ENCODE data around the gene F3.
"Not testable (repeated sequence)": the region's sequence is repeated elsewhere in the genome, so short reads cannot be mapped to it uniquely, and the experiment has no call there.

Gene F3

GRCh38 chr1:94541246-94542087, at the start of gene F3:
Gene F3 (minus strand): TSS chr1:94541759. CDS start chr1:94541636, 123 bp downstream.
- peak; percentile 8 for DNase-seq (ENCODE audit: low read depth)

DNA sequence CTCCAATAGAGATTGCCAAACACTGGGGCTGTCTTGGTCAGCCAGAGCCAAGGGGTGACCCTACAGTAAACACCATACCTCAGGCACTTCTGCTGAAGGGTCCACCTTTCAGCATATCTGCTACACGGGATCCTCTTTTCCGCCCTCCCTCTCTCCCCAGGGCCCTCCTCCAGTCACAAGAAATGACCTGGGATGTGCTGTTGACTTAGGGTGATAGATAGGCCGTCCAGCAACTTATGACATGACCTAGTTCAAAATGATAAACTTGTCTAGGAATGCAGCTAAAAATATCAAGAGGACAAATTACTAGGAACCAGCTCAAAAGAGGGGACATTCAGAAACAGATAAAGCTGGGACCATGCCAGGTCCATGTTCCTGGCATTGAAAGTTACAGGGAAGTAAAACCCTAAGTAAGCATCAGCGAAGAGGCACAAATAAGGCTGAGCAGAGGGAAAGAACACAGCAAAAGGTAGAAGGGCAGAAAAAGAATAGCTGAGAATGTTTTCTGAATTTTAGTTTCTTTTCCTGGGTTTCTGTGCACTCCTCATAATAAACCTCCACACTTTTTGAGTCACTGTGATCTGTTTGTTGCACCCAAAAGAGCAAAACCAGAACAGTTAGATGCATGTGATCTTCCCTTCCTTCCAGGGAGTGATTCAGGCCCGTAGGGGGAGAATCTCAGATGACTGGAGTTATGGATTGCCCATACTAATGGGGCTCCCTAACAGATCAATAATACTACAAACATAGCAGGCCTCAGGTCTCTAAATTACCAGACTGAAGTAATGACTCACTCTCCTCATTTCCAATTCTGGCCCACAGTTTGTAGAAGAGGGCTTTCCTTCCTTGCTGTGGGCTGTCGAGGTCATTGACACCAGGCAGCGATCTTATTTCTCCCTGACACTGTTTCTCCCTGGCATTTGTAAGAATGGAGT, 48.9 kb upstream of the F3 start:
- DNase-seq (ENCODE audit: low read depth): no peak

GRCh38 chr1:94589728-94590127, 48.2 kb upstream of the F3 start:
- no peak for DNase-seq (ENCODE audit: low read depth)

GRCh38 chr1:94582565-94582964, 41.0 kb upstream of the F3 start:
- no peak for DNase-seq (ENCODE audit: low read depth)

GRCh38 chr1:94580367-94581115, 39.0 kb upstream of the F3 start:
- no peak for DNase-seq (ENCODE audit: low read depth)

- no peak for DNase-seq (ENCODE audit: low read depth)
These were observed 38.3 kb upstream of the F3 start for GRCh38 chr1:94579876-94580294.

DNA sequence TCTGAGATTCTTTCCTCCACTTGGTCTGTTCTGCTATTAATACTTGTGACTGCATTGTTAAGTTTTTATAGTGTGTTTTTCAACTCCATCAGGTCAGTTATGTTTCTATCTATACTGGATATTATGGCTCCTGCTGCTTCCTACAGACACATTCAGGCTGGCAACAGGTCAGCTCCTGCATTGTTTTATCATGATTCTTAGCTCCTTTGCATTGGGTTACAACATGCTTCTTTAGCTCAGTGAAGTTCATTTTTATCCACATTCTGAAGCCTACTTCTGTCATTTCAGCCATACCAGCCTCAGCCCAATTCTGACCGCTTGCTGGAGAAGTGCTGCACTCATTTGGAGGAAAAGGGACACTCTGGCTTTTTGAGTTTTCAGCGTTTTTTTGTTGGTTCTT, 37.3 kb upstream of the F3 start:
- no peak for DNase-seq (ENCODE audit: low read depth)

DNA sequence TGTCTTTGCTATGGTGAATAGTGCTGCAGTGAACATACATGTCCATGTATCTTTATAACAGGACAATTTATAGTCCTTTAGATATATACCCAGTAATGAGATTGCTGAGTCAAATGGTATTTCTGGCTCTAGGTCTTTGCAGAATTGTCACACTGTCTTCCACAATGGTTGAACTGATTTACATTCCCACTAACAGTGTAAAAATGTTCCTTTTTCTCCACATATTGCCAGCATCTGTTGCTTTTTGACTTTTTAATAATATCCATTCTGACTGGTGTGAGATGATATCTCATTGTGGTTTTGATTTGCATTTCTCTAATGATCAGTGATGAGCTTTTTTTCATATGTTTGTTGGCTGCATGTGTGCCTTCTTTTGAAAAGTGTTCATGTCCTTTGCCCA, 32.4 kb upstream of the F3 start:
- DNase-seq (ENCODE audit: low read depth): not testable (repeated sequence)

DNA sequence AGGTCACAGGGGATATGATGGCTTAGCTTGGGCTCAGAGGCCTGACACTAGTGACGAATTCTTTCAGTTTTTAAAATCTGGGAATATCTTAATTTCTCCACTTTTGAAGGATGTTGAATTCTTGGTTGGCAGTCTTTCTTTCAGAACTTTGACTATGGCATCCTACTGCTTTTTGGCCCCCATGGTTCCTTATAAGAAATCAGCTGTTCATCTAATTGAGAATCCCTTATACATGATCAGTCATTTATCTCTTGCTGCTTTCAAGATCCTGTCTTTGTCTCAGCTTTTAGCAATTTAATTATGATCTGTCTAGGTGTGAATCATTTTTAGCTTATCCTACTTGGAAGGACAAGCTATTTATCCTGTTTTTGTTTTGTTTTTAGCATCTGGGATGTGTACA, 31.2 kb upstream of the F3 start:
- DNase-seq (ENCODE audit: low read depth): no peak

GRCh38 chr1:94570965-94571364, 29.4 kb upstream of the F3 start:
- DNase-seq (ENCODE audit: low read depth): not testable (repeated sequence)

- DNase-seq (ENCODE audit: low read depth): not testable (repeated sequence)
These were observed 27.2 kb upstream of the F3 start for GRCh38 chr1:94568806-94569205.

- DNase-seq (ENCODE audit: low read depth): not testable (repeated sequence)
These were observed 26.5 kb upstream of the F3 start for GRCh38 chr1:94567975-94568607.

GRCh38 chr1:94566436-94566835, 24.9 kb upstream of the F3 start:
- not testable (repeated sequence) for DNase-seq (ENCODE audit: low read depth)

- no peak for DNase-seq (ENCODE audit: low read depth)
These were observed 24.3 kb upstream of the F3 start for GRCh38 chr1:94565901-94566300.

DNA sequence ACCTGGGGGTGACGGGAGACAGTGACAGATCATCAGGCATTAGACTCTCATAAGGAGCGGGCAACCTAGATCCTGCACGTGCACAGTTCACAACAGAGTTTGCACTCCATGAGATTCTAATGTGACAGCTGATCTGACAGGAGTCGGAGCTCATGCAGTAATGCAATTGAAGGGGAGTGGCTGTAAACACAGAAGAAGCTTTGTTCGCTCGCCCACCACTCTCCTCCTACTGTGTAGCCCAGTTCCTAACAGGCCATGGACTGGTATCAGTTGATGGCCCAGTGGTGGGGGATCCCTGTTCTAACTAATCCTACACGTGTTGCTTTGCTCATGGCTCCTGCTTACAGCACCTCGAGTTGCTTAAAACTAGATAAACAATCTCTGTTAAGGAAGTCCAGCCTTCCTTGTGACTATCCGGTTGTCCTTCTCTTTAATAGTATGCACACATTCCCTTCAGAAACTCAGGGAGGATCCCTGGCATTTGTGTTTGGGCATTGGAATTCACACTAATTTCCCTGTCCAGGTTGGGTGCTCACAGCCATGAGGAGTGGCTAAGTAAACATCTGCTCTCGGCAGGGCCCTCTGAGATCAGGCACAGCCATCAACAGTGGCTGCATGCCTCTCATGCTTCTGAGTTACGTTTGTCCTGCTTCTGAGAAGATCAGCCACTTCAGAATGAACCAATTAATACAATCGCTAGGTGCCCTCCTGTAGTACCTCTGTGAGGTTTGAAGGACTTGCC, 21.1 kb upstream of the F3 start:
- no peak for DNase-seq (ENCODE audit: low read depth)

GRCh38 chr1:94560333-94560732, 18.8 kb upstream of the F3 start:
- no peak for DNase-seq (ENCODE audit: low read depth)

GRCh38 chr1:94559921-94560320, 18.4 kb upstream of the F3 start:
- no peak for DNase-seq (ENCODE audit: low read depth)

DNA sequence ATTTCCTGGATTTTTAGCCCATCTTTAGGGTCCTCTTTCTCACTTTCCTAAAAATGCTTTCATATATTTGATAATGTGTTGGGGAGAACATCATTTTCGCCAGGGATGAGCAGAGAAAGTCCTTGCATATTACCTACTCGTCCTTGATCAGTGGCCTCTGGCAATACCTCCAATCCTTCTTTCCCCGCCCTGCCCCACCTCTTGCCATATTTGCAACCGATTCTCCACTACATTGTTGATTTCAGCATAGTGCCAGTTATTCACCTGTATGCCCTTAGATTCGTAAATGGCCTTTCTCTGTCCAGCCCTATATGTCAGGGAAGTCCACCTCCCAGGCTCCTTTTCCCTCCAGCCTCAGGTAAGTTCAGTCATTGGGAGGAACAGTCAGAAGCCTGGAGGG, 13.5 kb upstream of the F3 start:
- no peak for DNase-seq (ENCODE audit: low read depth)

DNA sequence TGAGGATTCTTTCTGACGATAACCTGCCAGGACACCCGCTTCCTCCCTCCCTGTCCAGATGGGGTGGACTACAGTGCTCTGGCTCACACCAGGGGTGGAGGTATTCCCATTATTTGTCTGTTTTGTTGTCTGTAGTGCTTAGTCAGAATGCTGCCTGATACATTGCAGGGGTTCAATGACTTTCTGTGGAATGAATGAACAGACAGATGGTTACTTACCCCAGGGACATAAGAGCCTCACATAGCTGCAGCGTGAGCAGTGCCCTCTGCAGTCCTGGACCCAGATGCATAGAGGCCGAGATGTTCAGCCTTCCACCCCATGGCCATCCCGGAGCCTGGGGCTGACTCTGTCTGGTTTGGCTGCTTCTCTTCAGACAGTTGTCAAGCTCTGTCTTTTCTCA, 13.0 kb upstream of the F3 start:
- DNase-seq (ENCODE audit: low read depth): no peak

GRCh38 chr1:94553931-94554330, 12.4 kb upstream of the F3 start:
- no peak for DNase-seq (ENCODE audit: low read depth)

DNA sequence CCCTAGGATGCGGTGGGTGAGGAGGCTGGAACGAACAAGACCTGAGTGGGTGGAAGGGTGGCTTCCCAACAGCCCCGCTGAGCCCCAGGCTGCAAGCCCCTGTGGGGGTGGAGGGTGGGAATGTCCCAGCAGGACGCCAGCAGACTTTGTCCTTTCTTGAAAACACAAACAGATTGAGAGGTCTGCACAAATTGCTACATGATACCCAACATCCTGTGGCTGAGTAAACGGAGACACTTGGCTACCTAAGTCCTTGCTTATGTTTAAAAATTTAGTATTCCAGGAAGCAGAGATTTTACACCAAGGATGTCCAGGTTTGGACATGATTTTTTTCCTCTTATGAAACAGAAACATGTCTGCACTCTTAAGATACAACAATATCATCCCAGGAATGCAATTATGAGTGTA, 11.8 kb upstream of the F3 start:
- DNase-seq (ENCODE audit: low read depth): no peak
